T follicular helper cell (primary cell): ENCODE data around the gene NCF4.

ENCODE experiments used
- DNase-seq: peaks from one replicate; pipeline ENCODE4 v3.0.0-alpha.2; 2020; ENCODE audit warnings: low read depth

The NCF4 gene

GRCh38 chr22:36894266-36894665 is 33.5 kb downstream of the NCF4 start:
- no peak for DNase-seq

- no peak for DNase-seq
Measured at GRCh38 chr22:36897611-36898010, 36.8 kb downstream of the NCF4 start.

- no peak for DNase-seq
Measured at GRCh38 chr22:36898690-36899089, 37.9 kb downstream of the NCF4 start.

GRCh38 chr22:36899498-36899897 is 38.7 kb downstream of the NCF4 start:
- no peak for DNase-seq

- no peak for DNase-seq
Measured at GRCh38 chr22:36900225-36900624, 39.4 kb downstream of the NCF4 start.

- no peak for DNase-seq
Measured at GRCh38 chr22:36900880-36901279, 40.1 kb downstream of the NCF4 start.

- DNase-seq = no peak
Measured at GRCh38 chr22:36901411-36902142, 40.8 kb downstream of the NCF4 start.

GRCh38 chr22:36902143-36902926 is 41.5 kb downstream of the NCF4 start:
- DNase-seq = no peak

GRCh38 chr22:36904260-36904880 is 43.6 kb downstream of the NCF4 start:
- DNase-seq = no peak

- DNase-seq = no peak
Measured at GRCh38 chr22:36907253-36908195, 46.7 kb downstream of the NCF4 start.

- no peak for DNase-seq
Measured at GRCh38 chr22:36910461-36910860, 49.7 kb downstream of the NCF4 start.

- DNase-seq = no peak
Measured at GRCh38 chr22:36911887-36912661, 51.3 kb downstream of the NCF4 start.

GRCh38 chr22:36912694-36913426 is 52.1 kb downstream of the NCF4 start:
- no peak for DNase-seq

GRCh38 chr22:36913427-36914389 is 52.9 kb downstream of the NCF4 start, which contains the start of gene CSF2RB:
CSF2RB (plus strand) TSS chr22:36913628; CDS start chr22:36922208, 8,580 bp downstream.
- no peak for DNase-seq

GRCh38 chr22:36914390-36914752 is 53.6 kb downstream of the NCF4 start:
- no peak for DNase-seq

- DNase-seq = no peak
Measured at GRCh38 chr22:36916034-36916433, 55.2 kb downstream of the NCF4 start.

- DNase-seq = no peak
Measured at GRCh38 chr22:36918586-36919284, 57.9 kb downstream of the NCF4 start.

- no peak for DNase-seq
Measured at GRCh38 chr22:36921309-36922104, 60.7 kb downstream of the NCF4 start.
